ENCODE measurements around the gene SYNGR3. TPM values are rescaled to one million over a fixed set of nuclear protein-coding genes. Genes with fewer than 3 reads are reported as not detected.

Gene SYNGR3
- total RNA-seq, 1 experiment from 2014 or later = 4.3 TPM

DNA sequence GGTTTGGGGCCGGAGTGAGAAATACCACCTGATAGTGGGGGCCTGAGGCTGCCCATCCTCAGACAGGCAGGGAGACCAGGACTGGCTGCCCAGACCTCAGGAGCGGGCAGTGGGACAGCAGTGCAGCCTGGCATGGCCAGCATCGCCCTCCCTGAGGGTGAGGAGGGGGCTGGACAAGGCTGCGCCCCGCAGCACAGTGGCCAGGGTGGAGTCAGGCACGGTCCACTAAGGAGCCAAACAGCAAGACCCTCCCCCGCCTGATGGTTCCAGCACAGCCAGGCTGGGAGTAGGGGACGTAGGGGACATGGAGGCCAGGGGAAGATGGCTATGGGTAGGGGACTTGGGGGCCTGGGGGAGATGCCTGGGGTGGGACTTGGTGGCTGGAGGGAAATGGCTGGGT is 16.5 kb downstream of the SYNGR3 start:
- Histone ChIP-seq H3K4me2 (no peak overlapping the region), H3K9me2 (ENCODE audit: insufficient read depth) (no peaks in the 10 kb centered on the region), H3K36me3 (ENCODE audit: low read depth) (0 out of 2 replicates have a peak, but pooled peaks cover 5% of the 10 kb centered on the region), H3K9me3 (ENCODE audit: insufficient read depth, low read depth) (no peaks in the 10 kb centered on the region), H3K4me3 (no peak overlapping the region), H3K27me3 (ENCODE audit: insufficient read depth, low read depth) (no peaks in the 10 kb centered on the region), H3K4me1 (replicated peaks; ENCODE audit: insufficient read depth) (peaks cover 19% of the 10 kb centered on the region), H4K20me1 (ENCODE audit: insufficient read depth) (peaks cover 49% of the 10 kb centered on the region), H3K79me2 (ENCODE audit: low read depth) (peaks cover 72% of the 10 kb centered on the region), H3F3A (ENCODE audit: insufficient read depth, low read depth) (peaks cover 17% of the 10 kb centered on the region; the same call in 1 of the 2 replicates), H3K27ac (no peak overlapping the region), H2AFZ (no peak overlapping the region)
- POLR2A ChIA-PET (ENCODE audit: unreplicated experiment) = interaction anchor here (0.6 kb wide), 1 partner anchor 27 kb away, joined by 3 read pairs; no protein-coding TSS in a partner anchor
- no TSS peak for BruUV-seq (replicated peaks)
- CTCF ChIA-PET = no interaction called here
- intact Hi-C loops (cut with micrococcal nuclease; ENCODE audit: unreplicated experiment) = loop anchor here (10.0 kb wide), 1 partner anchor 248 kb away; the partner anchor contains the start of gene ECI1
- TF ChIP-seq EZH2 (IDR thresholded peaks at IDR 0.05; ENCODE audit: low read depth) = no peak
- TF ChIP-seq, protein P1, sequence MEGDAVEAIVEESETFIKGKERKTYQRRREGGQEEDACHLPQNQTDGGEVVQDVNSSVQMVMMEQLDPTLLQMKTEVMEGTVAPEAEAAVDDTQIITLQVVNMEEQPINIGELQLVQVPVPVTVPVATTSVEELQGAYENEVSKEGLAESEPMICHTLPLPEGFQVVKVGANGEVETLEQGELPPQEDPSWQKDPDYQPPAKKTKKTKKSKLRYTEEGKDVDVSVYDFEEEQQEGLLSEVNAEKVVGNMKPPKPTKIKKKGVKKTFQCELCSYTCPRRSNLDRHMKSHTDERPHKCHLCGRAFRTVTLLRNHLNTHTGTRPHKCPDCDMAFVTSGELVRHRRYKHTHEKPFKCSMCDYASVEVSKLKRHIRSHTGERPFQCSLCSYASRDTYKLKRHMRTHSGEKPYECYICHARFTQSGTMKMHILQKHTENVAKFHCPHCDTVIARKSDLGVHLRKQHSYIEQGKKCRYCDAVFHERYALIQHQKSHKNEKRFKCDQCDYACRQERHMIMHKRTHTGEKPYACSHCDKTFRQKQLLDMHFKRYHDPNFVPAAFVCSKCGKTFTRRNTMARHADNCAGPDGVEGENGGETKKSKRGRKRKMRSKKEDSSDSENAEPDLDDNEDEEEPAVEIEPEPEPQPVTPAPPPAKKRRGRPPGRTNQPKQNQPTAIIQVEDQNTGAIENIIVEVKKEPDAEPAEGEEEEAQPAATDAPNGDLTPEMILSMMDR (conservative IDR thresholded peaks at IDR 0.05) = no peak
- no peak for DNase-seq

DNA sequence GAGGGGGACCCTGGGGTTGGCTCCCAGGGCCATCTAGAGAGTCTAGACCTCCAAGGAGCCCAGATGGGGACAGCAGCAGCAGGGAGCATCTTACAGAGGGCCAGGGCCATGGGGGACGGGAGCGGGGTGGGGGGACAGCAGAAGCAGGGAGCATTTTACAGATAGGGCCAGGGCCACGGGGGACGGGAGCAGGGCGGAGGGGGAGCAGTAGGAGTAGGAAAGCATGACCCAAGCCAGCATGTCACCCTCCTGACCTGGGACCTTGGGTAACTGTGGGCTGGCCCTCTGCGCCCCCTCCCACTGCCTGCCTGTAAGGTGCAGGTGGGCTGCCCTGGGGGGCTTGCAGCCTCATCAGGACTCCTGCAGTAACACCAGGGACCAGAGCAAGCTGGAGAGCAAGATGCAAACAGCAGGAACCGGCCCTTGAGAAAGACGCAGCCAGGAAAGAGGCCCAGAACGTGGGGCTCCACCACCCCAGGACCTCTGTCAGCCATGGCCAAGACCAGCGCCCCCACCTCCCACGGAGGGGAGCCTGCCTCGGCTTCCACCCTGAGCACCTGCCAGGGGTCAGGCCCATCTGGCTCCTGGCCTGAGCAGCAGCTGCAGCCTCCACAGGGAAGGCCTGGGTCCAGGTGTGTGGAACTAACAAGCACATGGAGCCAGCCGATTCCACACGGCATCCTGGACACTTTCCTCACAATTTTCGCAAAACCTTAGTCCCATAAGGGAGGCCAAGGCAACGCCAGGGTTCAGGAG is 17.5 kb downstream of the SYNGR3 start:
- H3K79me2 ChIP-seq (ENCODE audit: low read depth) = peaks cover 72% of the 10 kb centered on the region
- H4K20me1 ChIP-seq (ENCODE audit: insufficient read depth) = peaks cover 49% of the 10 kb centered on the region
- 0 out of 2 replicates have a peak, but pooled peaks cover 5% of the 10 kb centered on the region for H3K36me3 ChIP-seq (ENCODE audit: low read depth)
- ChIA-PET CTCF (interaction anchor here (1.0 kb wide), 1 partner anchor 133 kb away, joined by 3 read pairs; no protein-coding TSS in a partner anchor), POLR2A (ENCODE audit: unreplicated experiment) (interaction anchor here (0.5 to 0.6 kb wide), 2 partner anchors 23 to 42 kb away, joined by 3 to 4 read pairs; no protein-coding TSS in a partner anchor)
- H3K4me3 ChIP-seq = peak overlapping the region; percentile 88; the same call in 1 of the 2 replicates
- H3K4me2 ChIP-seq = peak overlapping the region; percentile 95
- peaks cover 19% of the 10 kb centered on the region for H3K4me1 ChIP-seq (replicated peaks; ENCODE audit: insufficient read depth)
- peaks cover 17% of the 10 kb centered on the region; the same call in 1 of the 2 replicates for H3F3A ChIP-seq (ENCODE audit: insufficient read depth, low read depth)
- peak overlapping the region; percentile 13; the same call in 1 of the 2 replicates for H3K27ac ChIP-seq
- BruUV-seq (replicated peaks) = no TSS peak
- no peaks in the 10 kb centered on the region for H3K9me3 ChIP-seq (ENCODE audit: insufficient read depth, low read depth)
- H3K27me3 ChIP-seq (ENCODE audit: insufficient read depth, low read depth) = no peaks in the 10 kb centered on the region
- TF ChIP-seq, protein P1 (conservative IDR thresholded peaks at IDR 0.05) = no peak
- TF ChIP-seq EZH2 (IDR thresholded peaks at IDR 0.05; ENCODE audit: low read depth) = no peak
- intact Hi-C loops (cut with micrococcal nuclease; ENCODE audit: unreplicated experiment) = loop anchor here (10.0 kb wide), 1 partner anchor 248 kb away; the partner anchor contains the start of gene ECI1
- H2AFZ ChIP-seq = no peak overlapping the region
- no peak for DNase-seq
- H3K9me2 ChIP-seq (ENCODE audit: insufficient read depth) = no peaks in the 10 kb centered on the region

DNA sequence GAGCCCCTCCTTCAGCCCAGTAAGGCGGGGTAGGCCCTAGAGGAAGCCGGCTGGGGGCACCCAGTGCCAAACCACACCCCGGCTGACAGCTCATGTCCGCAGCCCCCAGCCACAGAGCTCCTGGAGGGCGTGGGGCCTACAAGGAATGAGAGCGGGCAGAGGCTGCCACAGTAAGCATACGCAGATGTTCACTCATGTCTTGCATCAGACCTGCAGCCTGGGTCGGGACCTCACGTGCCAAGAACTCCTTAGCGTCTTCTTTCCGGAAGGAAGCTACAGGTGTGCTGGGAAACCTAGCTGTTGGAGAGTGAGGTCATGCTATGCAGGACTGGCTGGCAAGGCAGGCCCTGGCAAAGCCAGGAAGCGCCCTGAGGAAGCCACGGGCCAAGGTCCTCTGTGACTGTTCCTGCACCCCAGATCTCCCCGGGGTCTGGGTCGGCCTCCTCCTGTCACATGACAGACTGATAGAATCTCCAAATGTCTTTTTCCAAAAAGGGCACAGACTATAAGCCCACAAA is 18.3 kb downstream of the SYNGR3 start:
- BruUV-seq (replicated peaks) = no TSS peak
- Histone ChIP-seq H3K4me2 (peak overlapping the region; percentile 95), H4K20me1 (ENCODE audit: insufficient read depth) (peaks cover 49% of the 10 kb centered on the region), H3K36me3 (ENCODE audit: low read depth) (0 out of 2 replicates have a peak, but pooled peaks cover 5% of the 10 kb centered on the region), H3K4me3 (peak overlapping the region; percentile 88), H3K9me3 (ENCODE audit: insufficient read depth, low read depth) (no peaks in the 10 kb centered on the region), H3K4me1 (replicated peaks; ENCODE audit: insufficient read depth) (peaks cover 19% of the 10 kb centered on the region), H2AFZ (no peak overlapping the region), H3K9me2 (ENCODE audit: insufficient read depth) (no peaks in the 10 kb centered on the region), H3F3A (ENCODE audit: insufficient read depth, low read depth) (peaks cover 17% of the 10 kb centered on the region; the same call in 1 of the 2 replicates), H3K79me2 (ENCODE audit: low read depth) (peaks cover 72% of the 10 kb centered on the region), H3K27me3 (ENCODE audit: insufficient read depth, low read depth) (no peaks in the 10 kb centered on the region), H3K27ac (peak overlapping the region; percentile 13; the same call in 1 of the 2 replicates)
- TF ChIP-seq EZH2 (IDR thresholded peaks at IDR 0.05; ENCODE audit: low read depth) = no peak
- TF ChIP-seq, protein P1 (conservative IDR thresholded peaks at IDR 0.05) = no peak
- POLR2A ChIA-PET (ENCODE audit: unreplicated experiment) = interaction anchor here (0.5 to 1.4 kb wide), 5 partner anchors 14 to 147 kb away, joined by 3 to 16 read pairs (median 4); partner anchors contain the start of gene TRAF7
- intact Hi-C loops (cut with micrococcal nuclease; ENCODE audit: unreplicated experiment) = loop anchor here (2.0 to 10.0 kb wide), 2 partner anchors 23 to 247 kb away; partner anchors contain the start of genes ECI1 and GFER
- DNase-seq = peak; percentile 64 to 75
- CTCF ChIA-PET = interaction anchor here (0.5 to 1.0 kb wide), 2 partner anchors 132 to 147 kb away, joined by 3 to 4 read pairs; partner anchors contain the start of gene TRAF7

Measured in PC-9 (cell line).